ENCODE results near the gene PLEKHD1.

DNA sequence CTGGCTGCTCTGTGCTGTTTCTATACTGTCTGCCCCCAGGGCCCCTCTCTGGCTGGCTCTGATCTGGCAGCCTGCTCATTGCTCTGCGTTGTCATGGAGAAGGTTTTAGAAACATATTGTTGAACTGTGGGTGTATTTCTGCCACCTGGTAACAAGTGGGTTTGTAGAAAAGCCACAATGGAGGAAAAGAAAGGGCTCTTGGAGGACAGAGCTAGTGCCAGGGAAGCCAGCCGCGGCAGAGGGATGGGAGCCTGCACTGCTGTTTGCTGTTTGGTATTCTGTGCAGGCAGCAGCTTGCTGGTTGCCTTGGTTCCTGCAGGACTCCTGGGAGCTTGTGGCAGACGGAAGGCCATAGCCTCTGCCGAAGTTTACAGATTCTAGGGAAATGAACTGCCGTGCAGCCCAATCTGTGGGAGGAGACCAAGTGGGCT is 75.1 kb downstream of the PLEKHD1 start:
- no peak for TF ChIP-seq EZH2 (IDR thresholded peaks at IDR 0.05; ENCODE audit: borderline replicate concordance, low read depth, low read length, poor library complexity, severe bottlenecking)
- TF ChIP-seq CTCF (conservative IDR thresholded peaks at IDR 0.05; ENCODE audit: low read depth, low read length): no peak
